ENCODE measurements around the gene IGF2BP3. TPM values are rescaled to one million over a fixed set of nuclear protein-coding genes. Genes with fewer than 3 reads are reported as not detected.
A peak's percentile ranks its signal among the peaks of the same experiment; 100 is the strongest.

The IGF2BP3 gene
- total RNA-seq, 1 donor from 2014 or later, result 16.6 TPM

GRCh38 chr7:23268746-23269145, 201.5 kb downstream of the IGF2BP3 start:
- no peak overlapping the region for H3K4me3 Mint-ChIP-seq (ENCODE audit: low read depth)
- H3K27me3 Mint-ChIP-seq (ENCODE audit: low read depth), result peaks cover 3% of the 10 kb centered on the region
- no peaks in the 10 kb centered on the region for H3K9me3 Mint-ChIP-seq
- H3K36me3 Mint-ChIP-seq (ENCODE audit: low read depth), result no peaks in the 10 kb centered on the region
- no peak overlapping the region for H3K27ac Mint-ChIP-seq
- intact Hi-C loops (cut with micrococcal nuclease), result no loop called here
- DNase-seq (ENCODE audit: low spot score), result no peak
- peaks cover 14% of the 10 kb centered on the region for H3K4me1 Mint-ChIP-seq (ENCODE audit: low read depth)

- peaks cover 8% of the 10 kb centered on the region for H3K4me1 Mint-ChIP-seq (ENCODE audit: low read depth)
- intact Hi-C loops (cut with micrococcal nuclease), result no loop called here
- peaks cover 3% of the 10 kb centered on the region for H3K27me3 Mint-ChIP-seq (ENCODE audit: low read depth)
- no peak for DNase-seq (ENCODE audit: low spot score)
- no peaks in the 10 kb centered on the region for H3K36me3 Mint-ChIP-seq (ENCODE audit: low read depth)
- H3K4me3 Mint-ChIP-seq (ENCODE audit: low read depth), result no peak overlapping the region
- no peak overlapping the region for H3K27ac Mint-ChIP-seq
- no peaks in the 10 kb centered on the region for H3K9me3 Mint-ChIP-seq
These were observed 202.1 kb downstream of the IGF2BP3 start for GRCh38 chr7:23268167-23268566.

GRCh38 chr7:23267357-23267756, 202.9 kb downstream of the IGF2BP3 start:
- no peak overlapping the region for H3K27ac Mint-ChIP-seq
- H3K27me3 Mint-ChIP-seq (ENCODE audit: low read depth), result peaks cover 3% of the 10 kb centered on the region
- no peaks in the 10 kb centered on the region for H3K9me3 Mint-ChIP-seq
- peaks cover 2% of the 10 kb centered on the region for H3K4me1 Mint-ChIP-seq (ENCODE audit: low read depth)
- no peak for DNase-seq (ENCODE audit: low spot score)
- no peak overlapping the region for H3K4me3 Mint-ChIP-seq (ENCODE audit: low read depth)
- intact Hi-C loops (cut with micrococcal nuclease), result no loop called here
- H3K36me3 Mint-ChIP-seq (ENCODE audit: low read depth), result no peaks in the 10 kb centered on the region

GRCh38 chr7:23266918-23267317, 203.4 kb downstream of the IGF2BP3 start:
- Mint-ChIP-seq H3K27me3 (ENCODE audit: low read depth) (peaks cover 1% of the 10 kb centered on the region), H3K4me1 (ENCODE audit: low read depth) (no peaks in the 10 kb centered on the region), H3K9me3 (no peaks in the 10 kb centered on the region), H3K27ac (no peak overlapping the region), H3K4me3 (ENCODE audit: low read depth) (no peak overlapping the region), H3K36me3 (ENCODE audit: low read depth) (no peaks in the 10 kb centered on the region)
- DNase-seq (ENCODE audit: low spot score), result no peak
- intact Hi-C loops (cut with micrococcal nuclease), result no loop called here

GRCh38 chr7:23264916-23265458, 205.3 kb downstream of the IGF2BP3 start:
- H3K4me1 Mint-ChIP-seq (ENCODE audit: low read depth), result no peaks in the 10 kb centered on the region
- intact Hi-C loops (cut with micrococcal nuclease), result no loop called here
- no peak overlapping the region for H3K4me3 Mint-ChIP-seq (ENCODE audit: low read depth)
- no peaks in the 10 kb centered on the region for H3K9me3 Mint-ChIP-seq
- H3K27me3 Mint-ChIP-seq (ENCODE audit: low read depth), result peaks cover 3% of the 10 kb centered on the region
- H3K27ac Mint-ChIP-seq, result no peak overlapping the region
- no peak for DNase-seq (ENCODE audit: low spot score)
- H3K36me3 Mint-ChIP-seq (ENCODE audit: low read depth), result no peaks in the 10 kb centered on the region

GRCh38 chr7:23261843-23262452, 208.3 kb downstream of the IGF2BP3 start:
- DNase-seq (ENCODE audit: low spot score), result peak; percentile 46
- no peaks in the 10 kb centered on the region for H3K36me3 Mint-ChIP-seq (ENCODE audit: low read depth)
- no peak overlapping the region for H3K27ac Mint-ChIP-seq
- peaks cover 19% of the 10 kb centered on the region for H3K27me3 Mint-ChIP-seq (ENCODE audit: low read depth)
- H3K4me1 Mint-ChIP-seq (ENCODE audit: low read depth), result no peaks in the 10 kb centered on the region
- H3K9me3 Mint-ChIP-seq, result no peaks in the 10 kb centered on the region
- intact Hi-C loops (cut with micrococcal nuclease), result loop anchor here (2.0 kb wide), 1 partner anchor 451 kb away; no protein-coding TSS in a partner anchor
- H3K4me3 Mint-ChIP-seq (ENCODE audit: low read depth), result no peak overlapping the region

- intact Hi-C loops (cut with micrococcal nuclease), result no loop called here
- no peak for DNase-seq (ENCODE audit: low spot score)
- no peaks in the 10 kb centered on the region for H3K36me3 Mint-ChIP-seq (ENCODE audit: low read depth)
- no peak overlapping the region for H3K27ac Mint-ChIP-seq
- H3K27me3 Mint-ChIP-seq (ENCODE audit: low read depth), result peaks cover 23% of the 10 kb centered on the region
- no peak overlapping the region for H3K4me3 Mint-ChIP-seq (ENCODE audit: low read depth)
- H3K9me3 Mint-ChIP-seq, result no peaks in the 10 kb centered on the region
- no peaks in the 10 kb centered on the region for H3K4me1 Mint-ChIP-seq (ENCODE audit: low read depth)
These were observed 209.9 kb downstream of the IGF2BP3 start for GRCh38 chr7:23260371-23260770.

Other genes starting within 250 kb of the IGF2BP3 start
- gene GPNMB, start 223.7 kb downstream of the IGF2BP3 start, total RNA-seq, result 0.59 and 1.4 TPM in 2 replicates
- 83.6 and 89.0 TPM in 2 replicates for gene MALSU1, start 171.2 kb downstream of the IGF2BP3 start, total RNA-seq
- gene TRA2A, start 61.5 kb upstream of the IGF2BP3 start, total RNA-seq, result 105 and 115 TPM in 2 replicates
- 6.1 and 6.3 TPM in 2 replicates for gene CCDC126, start 126.9 kb upstream of the IGF2BP3 start, total RNA-seq
- 6.2 and 6.7 TPM in 2 replicates for gene FAM221A, start 209.7 kb upstream of the IGF2BP3 start, total RNA-seq
- 0.16 TPM in 1 of 2 replicates, not detected in the other for gene STK31, start 239.7 kb upstream of the IGF2BP3 start, total RNA-seq